ENCODE data around the gene TMEM91.

DNA sequence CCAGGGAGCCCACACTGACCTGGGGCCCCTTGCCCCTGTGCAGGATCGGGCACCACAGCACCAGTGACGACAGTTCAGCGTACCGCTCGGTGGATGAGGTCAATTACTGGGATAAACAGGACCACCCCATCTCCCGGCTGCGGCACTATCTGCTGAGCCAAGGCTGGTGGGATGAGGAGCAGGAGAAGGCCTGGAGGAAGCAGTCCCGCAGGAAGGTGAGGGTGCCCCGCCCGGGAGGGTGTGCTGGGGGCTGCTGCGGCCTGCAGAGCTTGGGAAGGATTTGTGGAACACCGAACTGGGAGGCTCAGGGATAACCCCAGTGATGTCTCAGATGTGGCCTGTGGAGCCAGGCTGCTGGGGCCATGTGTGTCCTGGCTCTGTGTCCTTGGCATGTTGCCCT lies 46.6 kb downstream of the TMEM91 start:
- TF ChIP-seq SMAD3 (CRISPR knock-in tag; conservative IDR thresholded peaks at IDR 0.05) (no peak), RB1 (IDR thresholded peaks at IDR 0.05; ENCODE audit: low read depth) (no peak), TCF7L2 (IDR thresholded peaks at IDR 0.05; ENCODE audit: low read depth, low read length) (no peak), CBX3 (IDR thresholded peaks at IDR 0.05; ENCODE audit: borderline replicate concordance in 1 of 2, low read length in 2 of 2) (no peak), SP1 (CRISPR knock-in tag; IDR thresholded peaks at IDR 0.05) (no peak), GABPB1 (CRISPR knock-in tag; IDR thresholded peaks at IDR 0.05) (no peak), ZNF274 (IDR thresholded peaks at IDR 0.05; ENCODE audit: borderline replicate concordance, low read depth, low read length) (no peak), EZH2 (IDR thresholded peaks at IDR 0.05; ENCODE audit: borderline replicate concordance, low read depth, low read length) (no peak), HDAC6 (IDR thresholded peaks at IDR 0.05; ENCODE audit: low read depth, low read length) (no peak)

Data from K562 (cell line).